GM20000 (cell line): ENCODE results near the gene ATP5PF.
"Not testable (repeated sequence)": the region's sequence is repeated elsewhere in the genome, so short reads cannot be mapped to it uniquely, and the experiment has no call there.

ENCODE experiments used
- DNase-seq: peaks from one replicate; pipeline ENCODE4 v3.0.0; 2012; ENCODE audit warnings: low spot score
- CTCF ChIP-seq: IDR thresholded peaks from 2 replicates; pipeline ENCODE4 v1.5.1; 2012; ENCODE audit warnings: mild to moderate bottlenecking, control low read depth; ENCODE audit errors: extremely low read depth, missing control alignments

The ATP5PF gene, protein sequence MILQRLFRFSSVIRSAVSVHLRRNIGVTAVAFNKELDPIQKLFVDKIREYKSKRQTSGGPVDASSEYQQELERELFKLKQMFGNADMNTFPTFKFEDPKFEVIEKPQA

DNA sequence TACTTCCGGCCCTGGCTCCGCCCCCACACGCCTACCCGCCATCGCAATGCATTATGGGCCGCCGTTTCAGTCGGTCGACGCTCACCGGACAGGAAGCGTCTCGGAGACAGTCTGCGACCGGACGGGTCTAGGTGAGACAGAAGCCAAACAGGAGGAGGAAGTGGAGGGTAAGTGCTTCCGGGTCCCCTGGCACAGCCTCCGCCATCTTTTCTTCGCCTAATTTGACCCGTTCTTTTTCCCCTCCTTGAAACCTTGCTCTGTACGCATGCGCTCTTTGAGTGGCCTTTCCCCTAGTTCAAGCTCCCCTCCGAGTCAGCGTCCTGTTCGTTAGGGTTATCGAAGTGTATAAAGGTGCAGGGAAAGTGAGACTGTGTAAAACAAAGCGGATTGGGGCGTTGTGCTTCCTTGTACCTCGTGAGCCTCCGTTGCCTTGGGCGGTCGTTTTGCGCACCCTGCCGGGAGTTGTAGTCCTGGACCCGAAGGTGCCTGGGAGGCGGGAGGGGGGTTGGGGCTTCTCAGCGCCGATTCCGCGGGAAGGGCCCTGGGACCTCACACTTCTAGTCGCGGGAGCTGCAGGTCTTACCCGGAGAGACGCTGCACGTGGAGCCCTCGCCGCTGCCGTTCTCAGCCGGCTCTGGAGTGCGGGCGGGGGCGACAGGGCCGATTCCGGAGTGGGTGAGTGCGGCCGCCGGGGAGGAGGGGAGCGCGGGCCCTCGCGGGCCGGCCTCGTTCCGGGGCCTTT lies at the start of gene ATP5PF, which contains the start of gene GABPA:
Gene ATP5PF (minus strand): TSS at position 1 of the 742 bp plus-strand sequence. CDS start 5,110 bp downstream, outside the sequence.
Gene GABPA (plus strand): TSS at position 69 of the 742 bp plus-strand sequence. CDS start 6,627 bp downstream, outside the sequence.
- TF ChIP-seq CTCF: no peak
- DNase-seq: peak; percentile 94

DNA sequence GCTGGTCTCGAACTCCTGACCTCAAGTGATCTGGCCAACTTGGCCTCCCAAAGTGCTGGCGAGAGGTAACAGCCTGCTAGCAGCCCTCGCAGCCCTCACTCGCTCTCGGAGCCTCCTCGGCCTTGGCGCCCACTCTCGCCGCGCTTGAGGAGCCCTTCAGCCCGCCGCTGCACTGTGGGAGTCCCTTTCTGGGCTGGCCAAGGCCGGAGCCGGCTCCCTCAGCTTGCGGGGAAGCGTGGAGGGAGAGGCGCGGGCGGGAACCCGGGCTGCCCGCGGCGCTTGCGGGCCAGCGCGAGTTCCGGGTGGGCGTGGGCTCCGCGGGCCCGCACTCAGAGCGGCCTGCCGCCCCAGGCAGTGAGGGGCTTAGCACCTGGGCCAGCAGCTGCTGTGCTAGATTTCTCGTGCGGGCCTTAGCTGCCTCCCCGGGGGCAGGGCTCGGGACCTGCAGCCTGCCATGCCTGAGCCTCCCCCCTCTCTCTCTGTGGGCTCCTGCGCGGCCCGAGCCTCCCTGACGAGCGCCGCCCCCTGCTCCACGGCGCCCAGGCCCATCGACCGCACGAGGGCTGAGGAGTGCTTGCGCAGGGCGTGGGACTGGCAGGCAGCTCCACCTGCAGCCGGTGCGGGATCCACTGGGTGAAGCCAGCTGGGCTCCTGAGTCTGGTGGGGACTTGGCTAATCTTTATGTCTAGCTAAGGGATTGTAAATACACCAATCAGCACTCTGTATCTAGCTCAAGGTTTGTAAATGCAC lies 43.6 kb upstream of the ATP5PF start:
- DNase-seq: not testable (repeated sequence)

GRCh38 chr21:25776440-25776839 lies 41.7 kb upstream of the ATP5PF start:
- no peak for TF ChIP-seq CTCF
- DNase-seq: no peak

DNA sequence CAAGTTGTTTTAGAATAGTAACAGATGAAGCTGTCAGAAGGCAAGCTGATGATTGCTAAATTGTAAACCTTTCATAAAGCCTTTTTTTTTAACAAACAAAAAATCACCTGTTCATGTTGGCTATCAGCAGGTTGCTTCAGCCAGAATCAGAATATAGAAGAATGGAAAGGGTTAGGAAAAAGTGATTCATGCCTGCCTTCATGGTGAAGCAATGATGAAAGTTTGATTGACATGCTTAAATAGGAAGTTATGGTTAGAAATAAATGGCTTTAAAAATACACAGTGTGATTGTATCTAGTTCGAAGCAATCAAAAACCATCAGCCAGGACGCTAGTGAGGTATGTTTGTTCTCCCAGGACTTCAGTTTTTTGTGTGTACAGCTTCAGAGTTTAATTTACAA lies 38.0 kb upstream of the ATP5PF start:
- TF ChIP-seq CTCF: no peak
- no peak for DNase-seq

DNA sequence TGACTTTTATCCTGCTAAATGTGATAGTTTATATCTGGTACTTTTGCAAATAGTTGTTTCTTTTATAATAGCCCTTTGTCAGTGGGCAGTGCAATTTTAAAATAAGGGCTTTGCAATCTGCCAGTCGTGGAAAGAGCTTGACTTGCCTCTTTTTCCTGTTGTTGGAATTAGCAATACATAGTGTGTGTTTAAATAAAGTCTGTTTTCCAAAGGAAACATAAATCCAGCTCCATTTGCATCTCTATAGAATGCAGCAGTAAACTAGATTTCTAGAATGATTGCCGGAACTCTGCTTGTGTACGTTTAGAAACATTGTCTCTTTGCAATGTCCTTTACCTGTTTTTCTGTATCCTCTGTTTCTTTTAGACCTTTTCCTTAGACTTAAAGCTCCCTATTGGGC lies 33.2 kb upstream of the ATP5PF start:
- DNase-seq: no peak
- no peak for TF ChIP-seq CTCF

DNA sequence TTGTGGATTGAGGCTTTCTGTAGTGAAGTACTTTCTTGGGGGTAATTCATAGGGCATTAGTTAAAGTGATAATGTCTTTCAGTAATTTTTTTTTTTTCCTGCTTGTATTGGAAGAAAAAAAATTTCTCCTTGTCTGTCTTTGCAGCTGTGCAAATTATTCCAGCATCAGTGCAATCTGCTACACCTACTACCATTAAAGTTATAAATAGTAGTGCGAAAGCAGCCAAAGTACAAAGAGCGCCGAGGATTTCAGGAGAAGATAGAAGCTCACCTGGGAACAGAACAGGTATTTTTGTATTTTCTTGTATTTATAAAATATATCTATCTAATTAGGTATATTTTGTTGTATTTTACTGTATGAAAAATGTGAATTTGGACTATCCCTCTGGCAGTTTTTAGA lies 29.4 kb upstream of the ATP5PF start:
- no peak for TF ChIP-seq CTCF
- DNase-seq: no peak

GRCh38 chr21:25760677-25761076 lies 26.0 kb upstream of the ATP5PF start:
- DNase-seq: no peak
- TF ChIP-seq CTCF: no peak

DNA sequence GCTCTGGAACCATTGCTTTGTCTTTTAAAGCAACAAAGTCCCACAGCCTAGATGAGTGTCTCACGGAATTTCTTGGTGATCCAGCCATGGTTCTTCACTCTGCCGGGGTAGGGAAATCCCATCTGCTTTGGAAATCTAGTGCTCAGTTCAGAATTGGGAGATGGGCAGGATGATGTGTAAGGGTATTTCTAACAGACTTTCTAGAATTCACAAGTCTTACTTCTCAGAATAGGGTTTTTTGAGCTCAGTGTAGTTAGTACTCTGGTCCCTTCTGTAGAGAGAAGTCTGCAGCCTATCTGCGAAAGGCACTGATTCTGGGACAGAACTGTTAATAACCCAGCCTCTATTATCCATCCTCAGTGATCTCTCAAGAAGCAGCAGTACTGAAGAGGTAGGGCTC lies 25.4 kb upstream of the ATP5PF start:
- TF ChIP-seq CTCF: no peak
- DNase-seq: no peak
